Muscle layer of colon (tissue), 2 donors: ENCODE measurements around the gene MCUR1.
"Not testable (repeated sequence)": the region's sequence is repeated elsewhere in the genome, so short reads cannot be mapped to it uniquely, and the experiment has no call there.

ENCODE experiments used
- H3K27ac ChIP-seq: one replicate; pipeline ENCODE4 v1.7.0; 2013; ENCODE audit warnings: low read depth, mild to moderate bottlenecking, low read length, moderate library complexity
- H3K27me3 ChIP-seq, 2 donors: one replicate each; pipeline ENCODE4 v1.7.0; 2013; ENCODE audit warnings: low read length in 2 of 2, mild to moderate bottlenecking in 2 of 2; ENCODE audit not compliant: insufficient read depth in 2 of 2, control insufficient read depth in 1 of 2
- H3K36me3 ChIP-seq: one replicate; pipeline ENCODE4 v1.7.0; 2013; ENCODE audit warnings: mild to moderate bottlenecking, low read length; ENCODE audit not compliant: insufficient read depth
- H3K4me1 ChIP-seq: one replicate; pipeline ENCODE4 v1.7.0; 2013; ENCODE audit warnings: mild to moderate bottlenecking, low read length; ENCODE audit not compliant: insufficient read depth
- H3K4me3 ChIP-seq, 2 donors: one replicate each; pipeline ENCODE4 v1.7.0; 2013; ENCODE audit warnings: low read length in 2 of 2, low read depth in 1 of 2, mild to moderate bottlenecking in 1 of 2, moderate library complexity in 1 of 2
- H3K9ac ChIP-seq: one replicate; pipeline ENCODE4 v1.7.0; 2013; ENCODE audit warnings: low read length
- H3K9me3 ChIP-seq: one replicate; pipeline ENCODE4 v1.7.0; 2013; ENCODE audit warnings: mild to moderate bottlenecking, low read length
- donor health status: abdominal sarcoma.
- donor health status: Adenocarcinoma of cecum.

Gene MCUR1

GRCh38 chr6:13772358-13773030 lies 41.9 kb downstream of the MCUR1 start:
- H3K9me3 ChIP-seq, H3K9ac ChIP-seq, H3K27ac ChIP-seq, H3K27me3 ChIP-seq, H3K4me1 ChIP-seq, H3K36me3 ChIP-seq, H3K4me3 ChIP-seq: not testable (repeated sequence)

- no peaks in the 10 kb centered on the region for H3K4me1 ChIP-seq
- H3K4me3 ChIP-seq, result no peak overlapping the region
- no peaks in the 10 kb centered on the region for H3K9me3 ChIP-seq
- H3K36me3 ChIP-seq, result no peaks in the 10 kb centered on the region
- H3K27ac ChIP-seq, result no peak overlapping the region
- H3K27me3 ChIP-seq, result no peaks in the 10 kb centered on the region
- no peak overlapping the region for H3K9ac ChIP-seq
Observed at GRCh38 chr6:13769655-13770053, 44.7 kb downstream of the MCUR1 start.

GRCh38 chr6:13769034-13769654 lies 45.2 kb downstream of the MCUR1 start:
- Histone ChIP-seq H3K27ac (no peak overlapping the region), H3K9me3 (no peaks in the 10 kb centered on the region), H3K4me1 (no peaks in the 10 kb centered on the region), H3K4me3 (no peak overlapping the region), H3K36me3 (no peaks in the 10 kb centered on the region), H3K27me3 (no peaks in the 10 kb centered on the region), H3K9ac (no peak overlapping the region)

- Histone ChIP-seq H3K9ac (peak overlapping the region; percentile 9), H3K4me3 (peak overlapping the region; percentile 44 to 72), H3K27ac (peak overlapping the region; percentile 70)
Observed at GRCh38 chr6:13767121-13767808, 47.1 kb downstream of the MCUR1 start.

GRCh38 chr6:13766201-13766634 lies 48.1 kb downstream of the MCUR1 start:
- H3K27me3 ChIP-seq, result no peaks in the 10 kb centered on the region
- no peaks in the 10 kb centered on the region for H3K9me3 ChIP-seq
- H3K4me3 ChIP-seq, result no peak overlapping the region
- H3K36me3 ChIP-seq, result no peaks in the 10 kb centered on the region
- no peak overlapping the region for H3K9ac ChIP-seq
- H3K4me1 ChIP-seq, result peaks cover 15% of the 10 kb centered on the region
- no peak overlapping the region for H3K27ac ChIP-seq

More at GRCh38 chr6:13767121-13767808, 47.1 kb downstream of the MCUR1 start:
- no peaks in the 10 kb centered on the region for H3K36me3 ChIP-seq
- H3K4me1 ChIP-seq, result peaks cover 9% of the 10 kb centered on the region
- no peaks in the 10 kb centered on the region for H3K9me3 ChIP-seq
- no peaks in the 10 kb centered on the region for H3K27me3 ChIP-seq

GRCh38 chr6:13765570-13765969 lies 48.8 kb downstream of the MCUR1 start:
- Histone ChIP-seq H3K9ac (no peak overlapping the region), H3K27me3 (no peaks in the 10 kb centered on the region), H3K36me3 (no peaks in the 10 kb centered on the region), H3K4me3 (no peak overlapping the region), H3K4me1 (peaks cover 15% of the 10 kb centered on the region), H3K27ac (no peak overlapping the region), H3K9me3 (no peaks in the 10 kb centered on the region)

- no peaks in the 10 kb centered on the region for H3K27me3 ChIP-seq
- no peaks in the 10 kb centered on the region for H3K9me3 ChIP-seq
- H3K4me3 ChIP-seq, result no peak overlapping the region
- H3K9ac ChIP-seq, result no peak overlapping the region
- H3K4me1 ChIP-seq, result peaks cover 15% of the 10 kb centered on the region
- H3K27ac ChIP-seq, result no peak overlapping the region
- no peaks in the 10 kb centered on the region for H3K36me3 ChIP-seq
Observed at GRCh38 chr6:13764996-13765395, 49.4 kb downstream of the MCUR1 start.

GRCh38 chr6:13763740-13764381 lies 50.5 kb downstream of the MCUR1 start:
- Histone ChIP-seq H3K9ac (no peak overlapping the region), H3K27ac (no peak overlapping the region)

GRCh38 chr6:13762611-13763441 lies 51.5 kb downstream of the MCUR1 start:
- Histone ChIP-seq H3K9me3 (no peaks in the 10 kb centered on the region), H3K9ac (no peak overlapping the region), H3K27ac (peak overlapping the region; percentile 71), H3K36me3 (no peaks in the 10 kb centered on the region), H3K4me1 (peaks cover 15% of the 10 kb centered on the region), H3K4me3 (peak overlapping the region in 1 of 2 donors; percentile 5), H3K27me3 (no peaks in the 10 kb centered on the region)

More at GRCh38 chr6:13763740-13764381, 50.5 kb downstream of the MCUR1 start:
- Histone ChIP-seq H3K4me1 (peaks cover 15% of the 10 kb centered on the region), H3K4me3 (no peak overlapping the region), H3K27me3 (no peaks in the 10 kb centered on the region), H3K36me3 (no peaks in the 10 kb centered on the region), H3K9me3 (no peaks in the 10 kb centered on the region)

GRCh38 chr6:13761361-13762036 lies 52.9 kb downstream of the MCUR1 start:
- Histone ChIP-seq H3K4me3 (no peak overlapping the region), H3K9ac (no peak overlapping the region), H3K9me3 (no peaks in the 10 kb centered on the region), H3K4me1 (peaks cover 15% of the 10 kb centered on the region), H3K27ac (no peak overlapping the region), H3K27me3 (no peaks in the 10 kb centered on the region), H3K36me3 (no peaks in the 10 kb centered on the region)
